Measurements from ENCODE around the gene DYNC1H1.

DNA sequence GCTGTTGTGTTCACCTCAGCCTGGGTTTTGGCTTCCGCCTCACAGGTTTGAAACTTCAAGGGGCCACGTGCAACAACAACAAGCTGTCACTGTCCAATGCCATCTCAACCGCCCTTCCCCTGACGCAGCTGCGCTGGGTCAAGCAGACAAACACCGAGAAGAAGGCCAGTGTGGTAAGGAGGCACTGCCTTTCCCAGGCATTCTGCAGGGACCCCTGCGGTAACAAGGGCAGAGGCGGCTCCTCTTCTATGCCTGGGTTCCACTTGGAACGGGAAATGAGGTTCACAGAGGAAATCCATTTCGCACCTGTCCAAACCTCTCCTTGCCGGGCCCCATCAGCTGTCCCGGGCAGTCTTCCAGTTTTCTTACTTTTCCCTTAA, 85.6 kb downstream of the DYNC1H1 start:
- TF ChIP-seq POLR2A (IDR thresholded peaks at IDR 0.05; ENCODE audit: low read length) (no peak), GATA1 (IDR thresholded peaks at IDR 0.05; ENCODE audit: low read depth, low read length) (no peak)

Data from erythroblast (primary cell).